Thymus (tissue), 11 donors: ENCODE results near the gene CDC42BPG. TPM values are rescaled to one million over a fixed set of nuclear protein-coding genes. Genes with fewer than 3 reads are reported as not detected.
A peak's percentile ranks its signal among the peaks of the same experiment; 100 is the strongest.

ENCODE experiments used
- DNase-seq, 9 donors: peaks; one replicate each; pipeline ENCODE4 v3.0.0-alpha.2; 2013; ENCODE audit warnings: low spot score in 9 of 9, low read depth in 6 of 9, missing footprints in 1 of 9
- H3K27ac ChIP-seq, 2 donors: one replicate each; pipeline ENCODE4 v1.5.1; 2013; ENCODE audit warnings: control low read depth in 1 of 2, low read depth in 1 of 2, low read length in 1 of 2, mild to moderate bottlenecking in 1 of 2, moderate library complexity in 1 of 2
- H3K27me3 ChIP-seq, 2 donors: one replicate each; pipeline ENCODE4 v1.5.1; 2013; ENCODE audit warnings: low read length in 1 of 2; ENCODE audit not compliant: control insufficient read depth in 2 of 2, insufficient read depth in 1 of 2
- H3K36me3 ChIP-seq, 2 donors: one replicate each; pipeline ENCODE4 v1.5.1; 2013; ENCODE audit warnings: low read length in 1 of 2, mild to moderate bottlenecking in 1 of 2, moderate library complexity in 1 of 2; ENCODE audit not compliant: control insufficient read depth in 2 of 2, insufficient read depth in 2 of 2
- H3K4me1 ChIP-seq, 2 donors: one replicate each; pipeline ENCODE4 v1.5.1; 2013; ENCODE audit warnings: low read length in 2 of 2; ENCODE audit not compliant: control insufficient read depth in 2 of 2, insufficient read depth in 2 of 2
- H3K4me3 ChIP-seq, 2 donors: one replicate each; pipeline ENCODE4 v1.5.1; 2013; ENCODE audit warnings: low read length in 2 of 2, control low read depth in 1 of 2, mild to moderate bottlenecking in 1 of 2
- H3K9me3 ChIP-seq, 2 donors: one replicate each; pipeline ENCODE4 v1.5.1; 2013; ENCODE audit warnings: low read length in 1 of 2, mild to moderate bottlenecking in 1 of 2; ENCODE audit not compliant: control insufficient read depth in 2 of 2, insufficient read depth in 1 of 2
- WGBS: extraction: QIAGEN DNeasy Blood & Tissue Kit; methylation state at CpG from one replicate; pipeline ENCODE4 v1.1.7; 2013; 5-methylcytosine and 5-hydroxymethylcytosine counted together
- polyA plus RNA-seq: library from polyadenylated mRNA; stranded (reverse); fragments of 200-250 nt; gene quantifications from one replicate; pipeline ENCODE4 v1.2.3, GENCODE V29; 2013
- total RNA-seq: library from RNA; stranded (reverse); fragments of 120-200 nt; gene quantifications from one replicate; pipeline ENCODE4 v1.2.4, GENCODE V29; 2013
- donor health status: healthy.

The CDC42BPG gene
- total and polyA plus RNA-seq, 2 donors = 1.7 to 7.4 TPM

- Histone ChIP-seq H3K36me3 (peaks cover 45 to 66% of the 10 kb centered on the region in 2 donors), H3K4me3 (no peak overlapping the region), H3K27me3 (no peaks in the 10 kb centered on the region), H3K9me3 (no peaks in the 10 kb centered on the region), H3K4me1 (peaks cover 0 to 12% of the 10 kb centered on the region in 2 donors), H3K27ac (no peak overlapping the region)
- 98% methylated on average over 14 of the region's 14 CpGs for WGBS
- no peak for DNase-seq
Measured at GRCh38 chr11:64791781-64792291, 52.6 kb downstream of the CDC42BPG start.

GRCh38 chr11:64790205-64791095 is 54.0 kb downstream of the CDC42BPG start:
- H3K27me3 ChIP-seq = no peaks in the 10 kb centered on the region
- no peak overlapping the region for H3K27ac ChIP-seq
- peaks cover 37 to 54% of the 10 kb centered on the region in 2 donors for H3K36me3 ChIP-seq
- no peak overlapping the region for H3K4me3 ChIP-seq
- no peaks in the 10 kb centered on the region for H3K9me3 ChIP-seq
- peaks cover 0 to 12% of the 10 kb centered on the region in 2 donors for H3K4me1 ChIP-seq
- WGBS = 98% methylated on average over 25 of the region's 25 CpGs
- no peak for DNase-seq

- DNase-seq = no peak
Measured at GRCh38 chr11:64789331-64790204, 54.9 kb downstream of the CDC42BPG start.

GRCh38 chr11:64788321-64789215 is 55.9 kb downstream of the CDC42BPG start:
- peaks cover 0 to 8% of the 10 kb centered on the region in 2 donors for H3K4me1 ChIP-seq
- no peak overlapping the region for H3K27ac ChIP-seq
- no peak for DNase-seq

More at GRCh38 chr11:64789331-64790204, 54.9 kb downstream of the CDC42BPG start:
- peaks cover 0 to 12% of the 10 kb centered on the region in 2 donors for H3K4me1 ChIP-seq
- H3K27me3 ChIP-seq = no peaks in the 10 kb centered on the region
- peaks cover 34 to 54% of the 10 kb centered on the region in 2 donors for H3K36me3 ChIP-seq
- H3K27ac ChIP-seq = no peak overlapping the region
- H3K4me3 ChIP-seq = no peak overlapping the region
- 97% methylated on average over 15 of the region's 15 CpGs for WGBS
- H3K9me3 ChIP-seq = no peaks in the 10 kb centered on the region

GRCh38 chr11:64787526-64788320 is 56.7 kb downstream of the CDC42BPG start:
- H3K27ac ChIP-seq = no peak overlapping the region
- H3K9me3 ChIP-seq = no peaks in the 10 kb centered on the region
- H3K4me3 ChIP-seq = no peak overlapping the region
- H3K36me3 ChIP-seq = peaks cover 29 to 45% of the 10 kb centered on the region in 2 donors
- H3K27me3 ChIP-seq = no peaks in the 10 kb centered on the region
- WGBS = 65% methylated on average over 15 of the region's 15 CpGs
- DNase-seq = peak in 1 of 9 donors; percentile 44
- peaks cover 0 to 3% of the 10 kb centered on the region in 2 donors for H3K4me1 ChIP-seq

More at GRCh38 chr11:64788321-64789215, 55.9 kb downstream of the CDC42BPG start:
- Histone ChIP-seq H3K4me3 (no peak overlapping the region), H3K36me3 (peaks cover 33 to 49% of the 10 kb centered on the region in 2 donors), H3K9me3 (no peaks in the 10 kb centered on the region), H3K27me3 (no peaks in the 10 kb centered on the region)
- WGBS = 97% methylated on average over 9 of the region's 9 CpGs

GRCh38 chr11:64786308-64786707 is 58.1 kb downstream of the CDC42BPG start:
- WGBS = 97% methylated on average over 10 of the region's 10 CpGs

GRCh38 chr11:64784813-64785581 is 59.5 kb downstream of the CDC42BPG start:
- WGBS = 97% methylated on average over 12 of the region's 12 CpGs
- H3K4me1 ChIP-seq = peaks cover 0 to 3% of the 10 kb centered on the region in 2 donors
- no peak overlapping the region for H3K4me3 ChIP-seq
- no peak overlapping the region for H3K27ac ChIP-seq
- DNase-seq = no peak
- H3K9me3 ChIP-seq = no peaks in the 10 kb centered on the region
- peaks cover 13 to 20% of the 10 kb centered on the region in 2 donors for H3K36me3 ChIP-seq
- H3K27me3 ChIP-seq = no peaks in the 10 kb centered on the region

More at GRCh38 chr11:64786308-64786707, 58.1 kb downstream of the CDC42BPG start:
- DNase-seq = no peak
- peaks cover 0 to 3% of the 10 kb centered on the region in 2 donors for H3K4me1 ChIP-seq
- no peaks in the 10 kb centered on the region for H3K9me3 ChIP-seq
- H3K27ac ChIP-seq = peak overlapping the region in 1 of 2 donors; percentile 31
- H3K4me3 ChIP-seq = no peak overlapping the region
- H3K27me3 ChIP-seq = no peaks in the 10 kb centered on the region
- peaks cover 20 to 32% of the 10 kb centered on the region in 2 donors for H3K36me3 ChIP-seq
